Measurements from ENCODE around the gene SOHLH1.

DNA sequence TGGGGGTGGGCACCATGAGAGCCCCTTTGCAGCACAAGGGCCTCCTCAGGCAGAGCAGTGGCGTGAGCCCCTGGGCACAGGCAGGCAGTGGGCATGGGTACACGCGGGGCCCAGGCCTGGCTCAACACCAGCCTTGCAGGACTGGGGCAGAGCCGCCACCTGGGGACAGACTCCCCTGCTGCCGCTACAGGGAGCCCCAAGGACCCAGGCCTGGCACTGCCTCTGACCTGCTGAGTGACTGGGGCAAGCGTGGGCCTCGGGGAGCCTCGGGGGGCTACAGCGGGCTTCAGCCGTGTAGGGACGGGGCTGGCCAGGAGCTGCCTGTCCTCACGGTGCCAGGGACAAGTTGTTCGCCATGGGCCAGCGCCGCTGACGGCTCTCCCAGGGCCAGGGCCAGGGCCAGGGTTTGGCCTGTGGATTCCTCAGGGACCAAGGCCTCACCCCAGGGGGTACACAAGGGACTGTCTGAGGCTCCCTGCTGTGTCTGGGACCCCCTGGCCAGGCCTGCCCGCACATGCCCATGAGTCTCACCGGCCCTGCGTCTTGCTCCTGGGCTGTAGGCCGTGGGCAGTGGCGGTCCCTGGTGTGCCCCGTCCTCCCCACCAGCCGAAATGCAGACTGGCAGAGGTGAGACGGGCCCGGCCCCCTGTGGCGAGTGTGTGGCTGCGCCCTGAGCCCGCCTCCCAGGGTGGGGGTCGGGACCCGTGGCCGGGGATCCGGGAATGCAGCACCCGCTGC is 45.2 kb upstream of the SOHLH1 start:
- TF ChIP-seq POLR2A (IDR thresholded peaks at IDR 0.05) = no peak
- no peak for TF ChIP-seq CTCF (IDR thresholded peaks at IDR 0.05)

All from Peyer's patch (tissue), 4 donors.